Globus pallidus (tissue), 1 donor: Measurements from ENCODE around the gene EMC8.
"Not testable (repeated sequence)": the region's sequence is repeated elsewhere in the genome, so short reads cannot be mapped to it uniquely, and the experiment has no call there.

Experiments used
- DNase-seq: peaks from one replicate; pipeline ENCODE4 v3.0.0-alpha.2; 2015; ENCODE audit warnings: low spot score

EMC8 gene

DNA sequence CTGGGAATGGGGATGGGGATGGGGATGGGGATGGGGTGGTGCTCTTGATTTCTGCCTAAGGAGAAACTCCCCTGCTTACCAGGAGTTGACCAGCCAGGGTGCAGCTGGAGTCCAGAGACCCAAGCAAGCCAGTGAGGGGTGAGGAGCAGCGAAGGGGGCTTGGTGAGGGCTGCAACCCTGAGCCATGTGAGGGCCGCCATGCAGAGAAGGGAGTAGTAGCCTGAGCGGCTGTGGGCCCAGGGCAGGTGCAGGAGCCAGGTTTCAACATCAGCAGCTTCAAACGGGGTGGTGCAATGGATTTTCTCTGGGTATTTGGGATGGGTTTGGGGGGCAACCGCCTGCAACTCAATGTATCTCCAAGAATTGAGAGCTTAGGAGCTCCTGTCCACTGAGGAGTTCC lies 35.4 kb upstream of the EMC8 start:
- DNase-seq: no peak

DNA sequence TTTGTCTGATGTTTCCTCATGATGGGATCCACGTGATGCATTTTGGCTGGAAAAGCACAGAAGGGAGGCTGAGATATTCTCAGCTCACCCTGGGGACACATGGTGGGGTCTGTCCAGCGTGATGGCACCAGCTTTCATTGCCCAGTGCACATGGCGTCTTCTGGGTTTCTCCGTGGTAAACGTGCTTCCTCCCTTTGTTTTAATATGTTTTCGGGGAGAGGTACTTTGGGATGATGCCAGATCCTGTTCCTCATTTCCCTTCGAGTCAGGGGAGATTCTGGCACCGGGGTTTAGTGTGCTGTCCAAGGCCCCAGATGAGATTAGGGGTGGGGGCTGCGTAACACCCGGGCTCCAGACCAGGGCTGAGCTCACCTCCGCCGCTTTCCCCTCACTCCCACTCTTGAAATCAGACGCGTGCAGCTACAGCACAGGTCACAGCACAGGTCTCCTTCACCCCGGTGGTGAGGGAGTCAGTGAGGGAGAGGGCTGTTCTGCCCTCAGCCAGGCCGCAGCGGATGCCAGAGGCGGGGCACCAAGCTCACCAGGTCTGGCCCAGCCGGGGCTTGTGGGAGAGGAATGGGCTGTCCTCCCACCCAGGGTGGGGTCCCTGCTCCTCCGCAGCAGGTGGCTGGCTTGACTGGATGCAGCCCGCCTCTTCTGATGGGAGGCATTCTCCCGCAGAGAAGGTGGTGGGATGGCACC lies 34.0 kb upstream of the EMC8 start:
- no peak for DNase-seq

DNA sequence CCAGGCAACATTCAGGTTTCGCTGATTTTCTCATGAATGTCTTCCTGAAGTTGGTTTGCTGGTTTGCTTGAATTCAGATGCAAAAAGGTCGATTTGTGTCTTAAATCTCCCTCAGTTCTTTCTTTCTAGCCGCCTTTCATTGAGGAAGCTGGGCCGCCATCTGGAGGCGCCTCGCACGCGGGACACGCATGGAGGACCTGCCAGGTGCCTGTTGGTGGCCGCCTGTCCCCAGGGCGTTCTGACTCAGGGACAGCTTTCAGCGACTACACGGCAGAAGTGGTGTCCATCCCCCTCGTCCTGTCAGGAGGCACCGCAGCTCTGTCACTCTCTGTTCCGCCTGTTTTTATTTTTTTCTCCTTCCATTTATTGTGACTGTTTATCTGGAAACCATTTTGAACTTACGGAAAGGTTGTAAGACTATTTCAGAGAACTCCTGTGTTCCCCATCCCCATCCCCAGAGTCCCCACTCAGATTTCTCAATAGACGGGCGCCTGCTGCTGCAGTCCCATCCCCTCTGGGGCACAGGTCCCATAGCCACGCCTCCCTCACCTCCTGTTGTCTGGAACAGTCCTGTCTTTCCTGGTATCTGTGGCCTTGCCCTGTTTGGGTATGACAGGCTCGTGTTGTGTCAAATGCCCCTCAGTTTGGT lies 33.4 kb upstream of the EMC8 start:
- DNase-seq: no peak

DNA sequence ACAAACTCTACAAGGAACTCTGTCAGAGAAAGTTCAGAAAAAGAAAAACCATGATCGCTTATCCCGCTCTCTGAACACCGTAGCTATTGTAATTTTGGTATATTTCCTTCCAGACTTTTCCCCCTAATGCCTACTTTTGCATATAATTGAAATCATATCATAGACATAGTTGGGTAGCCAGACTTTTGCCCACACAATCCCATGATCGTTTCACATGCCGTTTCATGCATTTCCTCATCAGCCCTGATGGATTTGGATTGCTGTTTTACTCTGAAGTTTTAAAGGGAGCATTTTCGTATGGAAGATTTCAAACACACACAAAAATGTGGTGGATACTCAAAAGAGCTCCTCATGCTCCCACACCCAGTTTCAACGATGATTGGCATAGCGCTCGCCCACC lies 31.5 kb upstream of the EMC8 start:
- DNase-seq: no peak

DNA sequence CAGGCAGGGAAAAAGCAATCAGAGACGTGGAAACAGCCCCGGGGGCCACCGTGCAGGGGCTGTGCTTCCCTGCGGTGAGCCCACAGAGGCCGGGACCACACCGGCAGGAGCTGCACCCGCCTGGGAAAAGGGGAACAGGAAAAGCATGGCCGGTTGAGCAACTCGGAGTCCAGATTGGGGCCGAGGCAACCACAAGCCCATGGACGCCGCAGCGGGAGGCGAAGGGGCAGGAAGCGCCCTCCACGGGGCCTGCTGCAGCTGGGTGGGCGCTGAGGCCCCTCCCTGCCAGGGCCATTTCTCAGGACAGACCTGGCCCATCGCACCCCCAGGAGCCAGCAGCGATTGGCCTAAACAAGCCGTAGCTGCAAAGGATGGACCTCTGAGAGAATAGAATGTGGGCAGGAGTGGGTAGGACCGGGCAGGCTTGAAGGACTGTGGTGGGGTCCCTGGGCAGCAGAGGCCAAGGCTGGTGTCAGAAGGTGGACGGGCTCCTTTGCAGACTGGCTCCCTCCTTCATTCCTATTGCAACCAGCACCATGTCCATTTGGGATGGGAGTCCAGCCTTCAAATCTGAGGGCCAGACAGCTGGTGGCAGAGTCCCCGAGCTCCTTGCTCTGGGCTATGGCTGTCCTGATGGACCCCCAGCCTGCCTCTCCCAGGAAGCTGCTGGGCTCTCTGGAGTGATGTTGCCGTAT lies 30.6 kb upstream of the EMC8 start:
- peak; percentile 54 for DNase-seq

DNA sequence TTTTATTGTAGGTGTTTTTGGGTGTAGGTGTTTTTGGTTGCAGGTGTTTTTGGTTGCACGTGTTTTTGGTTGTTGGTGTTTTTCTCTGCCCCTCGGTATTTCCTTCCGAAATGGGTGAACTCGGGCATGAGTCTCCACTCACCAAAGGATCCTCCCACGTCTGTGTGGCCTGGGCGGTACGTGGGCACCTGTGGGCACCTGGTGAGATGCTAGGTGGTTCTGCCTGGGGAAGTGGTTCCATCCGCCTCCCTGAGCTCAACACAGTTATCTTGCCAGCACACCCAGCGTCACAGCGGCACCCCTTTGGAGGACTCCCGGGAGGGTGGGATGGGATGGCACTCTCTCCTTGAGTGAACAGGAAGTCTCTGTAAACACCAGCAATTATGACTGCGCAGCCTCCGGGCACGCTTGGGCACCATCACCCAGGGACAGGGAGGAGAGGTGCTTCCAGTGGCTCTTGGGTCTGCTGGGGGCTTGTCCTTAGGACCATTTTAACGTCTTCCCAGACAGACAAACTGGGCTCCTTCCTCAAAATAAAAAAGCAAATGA lies 29.9 kb upstream of the EMC8 start:
- no peak for DNase-seq

DNA sequence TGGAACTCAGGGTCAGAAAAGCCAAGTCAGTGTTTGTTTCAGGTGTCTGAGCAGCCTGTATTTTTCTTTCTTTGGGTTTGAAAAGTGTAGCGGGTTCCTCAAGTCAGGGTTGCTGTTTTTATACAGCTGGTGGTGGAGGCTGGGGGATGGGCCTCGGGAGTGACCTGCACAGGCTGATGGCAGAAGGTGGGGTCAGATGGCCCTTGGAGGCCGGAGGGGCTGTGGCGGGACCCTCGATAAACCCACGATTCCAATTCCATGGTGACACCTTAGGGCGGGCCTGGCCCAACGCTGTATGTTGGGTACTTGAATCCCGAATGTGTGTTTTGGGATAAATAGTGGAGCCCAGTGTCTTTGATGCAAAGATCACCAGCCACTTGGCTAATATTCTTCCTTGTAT lies 28.8 kb upstream of the EMC8 start:
- no peak for DNase-seq

DNA sequence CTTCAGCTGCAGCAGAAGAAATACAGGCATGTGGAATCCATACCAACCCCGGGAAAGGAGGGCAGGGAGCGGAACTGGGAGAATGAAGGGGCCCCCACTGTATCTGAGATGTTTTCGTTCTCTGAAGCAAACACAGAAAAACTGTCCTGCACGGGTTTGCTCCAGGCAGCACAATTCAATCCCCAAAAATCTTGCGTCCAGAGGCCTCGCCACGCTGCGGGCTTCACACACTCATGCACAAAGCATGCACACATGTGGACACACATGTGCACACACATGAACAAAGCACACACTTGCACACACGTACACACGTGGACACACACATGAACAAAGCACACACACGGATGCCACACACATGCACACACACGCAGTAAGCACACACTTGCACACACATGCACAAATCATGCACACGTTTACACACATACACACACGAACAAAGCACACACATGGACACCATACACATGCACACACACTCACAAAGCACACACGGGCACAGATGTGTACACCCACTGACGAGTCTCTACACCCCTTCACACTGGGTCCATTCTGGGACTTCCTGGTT lies 27.4 kb upstream of the EMC8 start:
- no peak for DNase-seq

DNA sequence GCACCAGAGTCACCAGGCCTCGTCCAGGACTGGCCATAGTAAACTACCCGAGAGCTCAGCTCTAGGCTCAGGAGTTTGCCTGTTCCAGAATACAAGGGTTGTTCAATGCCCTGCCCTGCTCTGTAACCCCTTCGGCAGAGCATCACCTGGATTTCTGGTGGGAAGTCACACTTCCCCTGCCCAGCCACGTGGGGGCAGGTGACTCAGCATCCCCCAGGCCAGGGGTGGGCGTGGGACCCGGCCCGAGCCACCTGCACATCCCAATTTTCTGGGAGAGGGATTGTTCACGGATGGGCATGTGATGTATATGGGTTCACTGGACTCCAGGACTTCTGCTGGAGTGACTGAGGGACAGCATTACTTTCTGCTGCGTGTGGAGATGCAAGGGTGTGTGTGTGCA lies 26.0 kb upstream of the EMC8 start:
- no peak for DNase-seq

DNA sequence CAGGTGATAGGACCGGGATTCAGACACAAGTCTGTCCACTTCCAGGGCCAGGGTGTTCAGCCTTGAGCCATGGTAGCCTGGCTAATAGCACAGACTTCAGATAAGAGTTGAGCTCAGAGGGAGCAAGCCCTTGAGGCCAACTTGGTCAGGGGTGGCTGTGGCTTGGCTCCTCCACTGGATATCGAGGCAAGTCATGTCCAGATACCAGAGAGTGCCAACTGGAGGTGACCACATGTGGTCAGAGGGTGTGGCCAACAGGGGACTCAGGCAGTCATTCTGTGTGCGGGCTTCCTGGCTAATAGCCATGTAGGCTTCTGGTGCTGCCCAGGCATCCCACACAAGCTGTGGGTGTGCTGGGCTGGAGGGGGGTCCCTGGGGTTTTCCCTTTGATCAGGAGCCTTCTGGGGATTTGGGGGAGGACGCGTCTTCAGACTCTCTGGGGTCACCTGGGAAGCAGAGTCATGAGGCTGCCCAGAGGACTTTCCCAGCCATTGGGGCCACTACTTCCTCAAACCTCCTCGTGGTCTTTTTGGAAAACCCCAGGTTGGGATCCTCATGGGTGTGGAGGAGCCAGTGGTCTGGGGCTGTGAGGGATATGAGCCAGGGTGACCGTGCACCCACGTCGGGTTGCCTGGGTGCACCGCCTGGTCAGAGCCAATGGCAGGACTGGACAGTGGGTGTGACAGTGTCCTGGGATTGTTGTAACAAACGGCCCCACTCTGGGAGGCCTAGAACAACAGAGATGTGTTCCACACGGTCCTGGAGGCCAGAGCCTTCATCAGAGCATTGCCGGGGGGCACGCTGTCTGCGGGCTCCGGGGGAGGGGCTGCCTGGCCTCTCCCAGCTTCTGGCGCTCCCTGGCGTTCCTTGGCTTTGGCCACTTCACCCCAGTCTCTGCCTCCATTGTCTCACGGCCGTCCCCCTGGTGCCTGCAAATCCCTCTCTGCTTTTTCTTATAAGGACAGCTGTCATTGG lies 25.1 kb upstream of the EMC8 start:
- DNase-seq: no peak

DNA sequence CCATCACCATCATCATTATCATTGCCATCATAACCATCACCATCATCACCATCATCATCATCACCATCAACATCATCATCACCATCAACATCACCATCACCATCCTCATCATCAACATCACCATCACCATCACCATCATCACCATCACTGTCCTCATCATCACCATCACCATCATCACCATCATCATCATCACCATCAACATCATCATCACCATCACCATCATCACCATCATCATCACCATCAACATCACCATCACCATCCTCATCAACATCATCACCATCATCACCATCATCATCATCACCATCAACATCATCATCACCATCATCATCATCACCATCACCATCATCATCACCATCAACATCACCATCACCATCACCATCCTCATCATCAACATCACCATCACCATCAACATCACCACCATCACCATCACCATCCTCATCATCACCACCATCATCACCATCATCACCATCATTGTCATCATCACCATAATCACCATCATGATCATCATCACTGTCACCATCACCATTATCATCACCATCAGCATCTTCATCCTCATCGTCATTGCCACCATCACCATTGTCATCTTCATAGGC lies 24.1 kb upstream of the EMC8 start:
- DNase-seq: no peak

DNA sequence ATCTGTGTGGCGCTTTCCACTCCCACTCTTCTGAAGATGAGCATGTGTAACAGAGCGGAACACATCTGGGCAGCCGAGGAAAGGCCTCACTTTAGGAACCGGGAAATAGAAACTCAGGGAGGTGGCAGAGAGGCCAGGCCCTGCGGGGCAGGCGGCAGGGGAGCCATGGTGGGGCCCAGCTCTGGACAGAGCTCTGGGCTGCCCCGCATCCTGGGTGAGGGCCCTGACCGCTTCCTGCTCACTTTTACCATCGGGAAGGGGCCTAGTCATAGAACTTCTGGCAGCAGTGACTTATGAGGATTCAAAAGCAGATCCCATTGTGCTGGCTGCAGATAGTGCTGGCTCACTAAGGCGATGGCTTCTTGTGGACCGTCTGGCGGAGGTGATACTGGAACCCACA lies 22.8 kb upstream of the EMC8 start:
- no peak for DNase-seq

DNA sequence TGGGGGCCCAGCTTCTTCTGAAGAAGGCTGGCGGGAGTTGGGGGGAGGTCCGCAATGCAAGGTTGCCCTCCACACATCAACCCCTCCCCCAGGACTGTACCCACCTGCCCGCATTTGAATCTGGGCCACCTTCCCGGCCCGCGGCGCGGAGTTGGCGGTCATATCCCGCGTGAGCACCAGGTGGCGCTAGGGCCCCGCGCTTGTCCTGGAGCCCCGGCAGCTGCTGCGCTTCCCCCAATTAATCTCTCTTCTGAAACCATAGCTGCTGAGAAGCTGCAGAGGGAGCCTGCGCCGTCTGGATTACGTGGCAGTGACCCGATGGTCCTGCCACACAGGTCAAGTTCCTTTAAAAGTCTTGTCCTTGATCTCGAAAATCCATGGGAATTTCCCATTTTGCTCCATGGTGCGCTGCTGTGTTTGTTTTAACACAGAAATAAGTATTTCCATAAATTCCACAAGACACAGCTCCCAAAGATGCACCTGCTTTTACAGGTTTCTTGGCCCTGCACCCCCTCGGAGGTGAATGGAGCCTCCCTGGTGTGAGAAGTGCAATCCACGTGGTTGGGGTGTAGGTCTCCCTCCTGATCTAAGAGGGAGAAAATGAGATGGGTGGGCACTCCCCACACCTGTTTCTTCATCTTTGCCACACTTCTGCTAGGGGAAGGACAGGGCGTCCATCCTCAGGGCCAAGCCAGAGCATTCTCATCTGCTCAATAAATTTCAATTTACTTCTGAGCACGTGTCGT lies 22.2 kb upstream of the EMC8 start:
- peak; percentile 62 for DNase-seq

DNA sequence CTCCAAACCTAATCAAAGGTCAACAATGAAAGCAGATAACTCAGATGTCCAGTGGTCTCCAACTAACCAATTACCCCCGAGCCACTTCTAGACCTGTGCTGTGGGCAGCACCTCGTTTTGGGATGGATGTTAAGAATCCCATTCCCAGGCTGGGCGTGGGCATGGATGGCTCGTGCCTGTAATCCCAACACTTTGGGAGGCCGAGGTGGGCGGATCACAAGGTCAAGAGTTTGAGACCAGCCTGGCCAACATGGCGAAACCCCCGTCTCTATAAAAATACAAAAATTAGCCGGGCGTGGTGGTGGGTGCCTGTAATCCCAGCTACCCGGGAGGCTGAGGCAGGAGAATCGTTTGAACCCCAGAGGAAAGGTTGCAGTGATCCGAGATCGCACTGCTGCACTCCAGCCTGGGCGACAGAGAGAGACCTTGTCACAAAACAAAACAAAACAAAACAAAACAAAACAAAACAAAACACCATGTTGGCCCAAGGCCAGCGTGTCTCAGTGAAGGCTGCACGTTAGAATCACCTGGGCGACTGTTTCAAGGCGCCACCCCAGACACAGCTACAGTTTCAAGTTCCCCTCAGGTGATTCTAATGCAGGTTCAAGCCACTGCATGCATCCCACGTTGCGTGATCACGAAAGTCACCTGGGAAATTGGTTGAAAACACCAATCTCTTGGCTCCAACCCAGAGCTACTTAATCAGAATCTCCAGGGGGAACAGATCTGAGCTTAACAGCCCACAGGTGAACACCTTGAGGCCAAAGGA lies 21.4 kb upstream of the EMC8 start:
- no peak for DNase-seq

DNA sequence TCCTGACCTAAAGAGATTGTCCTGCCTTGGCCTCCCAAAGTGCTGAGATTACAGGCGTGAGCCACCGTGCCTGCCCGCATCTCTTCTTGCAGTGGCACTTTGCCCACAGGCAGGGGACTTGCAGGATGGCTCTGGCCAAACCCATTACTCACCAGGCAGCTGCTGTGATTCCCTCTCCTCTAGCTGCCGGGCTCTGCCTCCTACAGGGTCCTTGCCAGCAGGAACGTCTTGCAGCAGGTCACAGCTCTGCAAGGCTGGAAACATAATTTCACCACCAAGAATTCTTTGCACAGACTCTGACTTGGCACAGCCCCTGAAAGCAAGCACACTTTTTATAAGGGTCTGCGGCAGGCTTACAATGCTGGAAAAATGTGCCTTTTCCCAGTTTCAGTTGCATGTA lies 20.4 kb upstream of the EMC8 start:
- DNase-seq: no peak

DNA sequence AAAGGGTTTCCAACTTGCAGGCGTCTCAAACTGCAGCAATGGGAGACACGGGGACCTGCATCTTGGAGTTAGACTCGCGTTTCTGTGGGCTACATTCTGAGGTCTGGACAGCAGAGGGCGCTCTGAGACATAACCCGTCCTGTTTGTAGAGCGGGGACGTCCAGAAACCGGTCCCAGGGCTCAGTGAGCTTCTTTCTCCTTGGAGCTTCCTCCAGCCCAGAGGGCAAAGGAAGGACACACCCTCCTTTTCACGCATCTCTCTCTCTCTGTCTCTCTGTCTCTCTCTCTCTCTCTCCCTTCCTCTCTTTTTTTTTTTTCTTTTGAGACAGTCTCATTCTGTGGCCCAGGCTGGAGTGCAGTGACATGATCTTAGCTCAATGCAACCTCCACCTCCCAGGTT lies 19.9 kb upstream of the EMC8 start:
- peak; percentile 55 for DNase-seq

DNA sequence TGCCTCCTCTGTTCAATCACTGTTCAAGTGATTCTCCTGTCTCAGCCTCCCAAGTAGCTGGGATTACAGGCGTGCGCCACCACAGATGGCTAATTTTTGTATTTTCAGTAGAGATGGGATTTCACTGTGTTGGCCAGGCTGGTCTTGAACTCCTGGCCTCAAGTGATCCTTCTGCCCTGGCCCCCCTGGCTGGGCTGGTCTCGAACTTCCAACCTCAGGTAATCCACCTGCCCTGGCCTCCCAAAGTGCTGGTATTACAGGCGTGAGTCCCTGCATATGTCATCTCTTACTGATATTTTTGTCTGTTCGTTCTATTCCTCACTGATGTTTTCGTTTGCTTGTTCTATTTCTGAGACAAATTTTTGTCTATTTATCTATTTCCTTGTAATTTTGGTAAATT lies 17.9 kb upstream of the EMC8 start:
- not testable (repeated sequence) for DNase-seq

DNA sequence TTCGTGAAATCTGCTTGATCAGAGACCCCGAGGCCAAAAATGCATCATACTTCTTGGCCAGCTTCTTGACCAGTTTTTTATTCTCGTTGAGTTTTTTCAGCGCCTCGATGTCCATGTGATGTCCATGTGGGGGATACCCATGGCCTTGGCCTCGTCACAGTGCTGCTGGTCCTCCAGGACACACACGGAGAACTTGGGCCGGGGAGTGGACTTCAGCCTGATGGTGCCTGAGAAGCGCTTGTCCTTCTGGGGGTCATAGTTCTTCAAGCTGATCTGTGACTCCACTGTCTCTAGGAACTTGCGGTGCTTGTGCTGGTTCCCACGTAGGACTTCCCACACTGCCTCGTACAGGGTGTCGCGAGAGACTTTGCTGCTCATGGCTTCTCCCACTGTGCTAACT lies 16.8 kb upstream of the EMC8 start:
- no peak for DNase-seq

DNA sequence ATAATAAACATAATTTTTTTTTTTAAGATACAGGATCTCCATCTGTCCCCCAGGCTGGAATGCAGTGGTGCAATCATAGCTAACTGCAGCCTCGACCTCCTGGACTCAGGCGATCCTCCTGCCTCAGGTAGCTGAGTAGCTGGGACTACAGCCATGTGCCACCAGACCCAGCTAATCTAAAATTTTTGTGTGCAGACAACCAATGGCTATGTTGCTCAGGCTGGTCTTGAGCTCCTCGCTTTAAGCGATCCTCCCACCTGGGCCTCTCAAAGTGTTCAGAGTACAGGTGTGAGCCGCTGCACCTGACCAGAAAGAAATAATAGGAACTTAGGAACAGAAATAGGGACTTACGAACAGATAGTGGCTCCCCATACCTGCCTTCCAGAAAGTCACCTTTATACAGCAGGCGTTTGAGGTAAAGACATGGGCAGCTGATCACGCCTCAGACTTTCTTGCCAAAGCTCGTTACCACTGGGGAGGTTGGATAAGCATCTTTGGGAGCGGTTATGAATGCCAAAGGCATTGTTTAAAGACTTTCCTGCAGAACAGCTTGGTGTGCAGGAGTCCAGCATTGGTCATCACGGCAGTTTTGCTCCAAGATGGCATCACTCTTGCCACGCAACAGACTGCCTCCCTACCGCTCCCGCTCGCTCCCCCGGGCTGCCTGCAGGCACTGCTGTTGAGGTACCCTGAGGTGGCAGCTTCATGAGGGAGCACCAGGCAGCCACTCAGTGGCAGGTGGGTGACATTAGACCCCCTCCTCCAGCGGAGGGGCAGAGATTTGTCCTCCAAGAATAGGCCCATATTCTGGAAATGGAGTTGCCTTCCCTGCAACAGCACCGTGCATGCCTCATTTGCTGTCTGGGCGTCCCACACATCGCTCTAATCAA lies 13.7 kb upstream of the EMC8 start:
- DNase-seq: no peak
